HG02642 (cell line): ENCODE measurements around the gene TOP3B.
"Not testable (repeated sequence)": the region's sequence is repeated elsewhere in the genome, so short reads cannot be mapped to it uniquely, and the experiment has no call there.

Source experiments
- ATAC-seq: cut with Tn5 transposase; IDR thresholded peaks from one replicate; pipeline ENCODE4 v1.9.1; 2021; ENCODE audit warnings: mild to moderate bottlenecking; ENCODE audit not compliant: unreplicated experiment, poor library complexity

TOP3B gene

DNA sequence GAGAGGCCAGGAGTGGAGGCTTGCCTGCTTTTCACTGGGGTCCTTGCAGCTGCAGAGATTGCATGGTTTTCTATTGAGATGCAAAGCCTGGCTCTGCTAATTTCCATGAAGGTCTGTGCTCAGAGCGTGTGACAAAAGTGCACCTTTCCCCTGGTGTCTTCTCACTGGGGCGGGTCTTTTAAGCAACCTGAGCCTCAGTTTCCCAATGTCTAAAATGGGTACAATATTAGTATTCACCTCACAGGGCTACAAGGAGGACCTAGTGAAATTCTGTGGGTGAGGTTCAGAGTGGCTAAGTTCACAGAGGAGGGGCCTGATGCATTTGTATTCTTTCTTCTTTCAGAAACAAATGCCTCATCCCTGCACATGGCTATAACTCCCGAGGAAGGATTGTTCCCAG is 50.2 kb downstream of the TOP3B start:
- no peak for ATAC-seq

DNA sequence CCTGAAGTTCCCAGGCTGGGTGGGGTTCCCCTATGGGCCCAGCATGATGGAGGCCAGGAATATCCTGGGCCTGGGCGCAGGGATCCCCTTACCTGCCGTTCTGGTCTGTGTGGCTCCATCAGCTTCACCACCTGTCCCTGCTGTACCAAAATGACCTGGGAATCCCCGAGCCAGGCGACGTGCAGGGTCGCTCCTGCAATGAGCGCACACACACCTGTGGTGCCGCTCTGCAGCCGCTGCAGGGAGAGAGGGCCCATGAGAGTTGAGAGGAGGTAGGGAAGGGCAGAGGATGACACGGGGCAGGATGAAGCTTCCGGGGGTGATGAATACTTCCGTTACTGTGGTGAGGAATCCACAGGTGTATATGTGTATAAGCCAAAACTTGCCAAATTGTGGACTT is 51.5 kb downstream of the TOP3B start:
- no peak for ATAC-seq

DNA sequence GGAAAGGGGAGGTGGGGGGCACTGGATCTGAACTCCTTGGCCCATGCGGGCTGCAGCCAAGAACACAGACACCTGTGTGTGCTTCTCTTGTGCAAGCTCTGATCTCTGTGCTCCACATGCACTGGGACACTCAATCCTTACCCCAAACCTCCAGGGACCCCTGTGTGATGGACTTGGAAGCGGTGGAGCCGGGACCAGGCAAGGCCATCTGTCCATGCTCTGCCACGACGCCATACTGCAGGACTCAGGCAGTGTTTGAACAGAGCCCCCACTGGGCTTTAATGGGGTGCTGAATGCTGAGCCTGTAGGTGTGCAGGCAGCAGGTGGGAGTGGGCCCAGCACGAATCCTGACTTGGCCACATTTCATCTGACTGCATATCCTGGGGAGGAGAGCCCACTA is 53.3 kb downstream of the TOP3B start:
- ATAC-seq = no peak

DNA sequence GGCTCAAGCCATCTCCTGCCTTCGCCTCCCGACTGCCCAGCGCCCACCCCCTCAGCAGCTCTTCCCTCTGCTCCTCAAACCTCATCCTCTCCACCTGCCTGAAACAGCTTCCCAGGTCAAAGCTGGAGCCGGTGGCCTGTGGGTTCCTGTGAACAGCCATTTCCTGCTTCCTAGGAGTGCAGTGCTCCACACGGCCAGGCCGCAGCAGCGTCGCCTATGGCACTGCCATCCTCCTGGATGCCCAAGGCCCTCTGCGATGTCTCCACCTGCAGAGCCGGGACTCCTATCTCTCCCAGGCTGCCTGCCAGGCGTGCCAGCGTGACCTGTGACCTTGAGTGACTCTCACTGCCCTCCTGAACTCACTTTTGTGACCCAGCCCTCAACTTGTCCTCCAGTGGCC is 54.5 kb downstream of the TOP3B start:
- no peak for ATAC-seq

DNA sequence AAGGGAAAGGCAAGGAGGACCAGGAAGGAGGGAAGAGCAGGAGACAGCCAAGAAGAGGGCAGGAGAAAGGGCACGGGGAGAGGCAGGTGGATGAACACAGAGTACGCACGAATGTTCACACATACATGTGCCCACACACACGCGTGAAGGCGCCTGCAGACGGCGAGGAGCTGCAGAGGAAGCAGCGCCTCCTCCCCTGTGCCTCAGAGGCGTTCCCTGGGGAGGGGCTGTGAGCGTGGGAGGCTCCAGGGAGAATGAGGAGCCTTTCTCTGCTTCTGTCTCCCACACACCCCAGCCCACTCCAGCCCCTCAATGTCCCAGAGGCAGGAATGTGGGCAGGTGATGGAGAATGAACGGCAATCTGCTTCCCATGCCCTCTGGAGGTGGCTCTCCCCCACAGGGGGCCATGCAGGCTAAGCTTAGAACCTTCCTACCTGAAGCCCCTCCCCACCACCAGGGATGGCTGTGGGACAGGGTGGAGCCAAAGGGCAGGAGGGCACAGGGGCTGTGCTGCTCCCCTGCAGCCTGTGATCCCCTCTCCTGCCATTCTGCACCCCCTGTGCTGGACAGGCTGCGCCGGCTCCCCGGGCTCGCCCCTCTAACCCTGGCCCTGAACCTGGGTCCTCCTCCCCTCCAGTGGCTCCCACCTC is 55.3 kb downstream of the TOP3B start:
- no peak for ATAC-seq

DNA sequence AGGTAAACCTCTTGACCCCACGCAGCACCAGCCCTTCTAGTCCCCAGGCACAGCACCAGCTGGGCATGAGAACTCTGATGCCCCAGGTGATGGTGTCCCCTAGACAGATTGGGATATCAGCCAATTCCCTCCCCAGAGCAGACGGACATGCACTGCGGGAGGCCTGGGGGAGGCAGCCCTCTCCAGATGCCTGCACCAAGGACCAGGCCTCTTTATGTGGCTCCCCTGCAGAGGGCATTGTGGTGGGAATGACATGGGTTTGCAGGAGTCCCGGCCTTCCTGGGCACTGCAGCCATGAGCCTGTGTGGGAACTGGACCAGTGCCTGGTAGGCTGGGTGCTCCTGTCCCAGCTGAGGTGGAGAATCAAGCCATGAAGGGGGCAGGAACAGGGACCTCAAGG is 55.9 kb downstream of the TOP3B start:
- no peak for ATAC-seq

DNA sequence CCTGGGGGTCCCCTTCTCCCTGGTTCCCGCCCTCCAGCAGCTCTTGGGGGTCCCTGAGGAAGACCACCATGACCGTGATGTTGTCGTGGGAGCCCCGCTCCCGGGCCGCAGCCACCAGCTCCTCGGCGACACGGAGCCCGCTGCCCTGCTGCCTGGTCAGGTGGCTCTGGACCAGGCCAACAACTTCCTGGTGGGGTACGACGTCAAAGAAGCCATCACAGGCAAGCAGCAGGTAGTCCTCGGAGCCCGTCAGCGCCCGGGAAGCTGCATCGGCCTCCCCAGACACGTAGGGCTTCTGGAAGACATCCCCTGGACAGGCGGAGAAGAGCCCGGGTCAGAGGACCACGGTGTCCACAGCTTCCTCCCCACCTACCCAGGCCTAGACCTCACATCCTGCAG is 59.4 kb downstream of the TOP3B start:
- ATAC-seq = no peak

DNA sequence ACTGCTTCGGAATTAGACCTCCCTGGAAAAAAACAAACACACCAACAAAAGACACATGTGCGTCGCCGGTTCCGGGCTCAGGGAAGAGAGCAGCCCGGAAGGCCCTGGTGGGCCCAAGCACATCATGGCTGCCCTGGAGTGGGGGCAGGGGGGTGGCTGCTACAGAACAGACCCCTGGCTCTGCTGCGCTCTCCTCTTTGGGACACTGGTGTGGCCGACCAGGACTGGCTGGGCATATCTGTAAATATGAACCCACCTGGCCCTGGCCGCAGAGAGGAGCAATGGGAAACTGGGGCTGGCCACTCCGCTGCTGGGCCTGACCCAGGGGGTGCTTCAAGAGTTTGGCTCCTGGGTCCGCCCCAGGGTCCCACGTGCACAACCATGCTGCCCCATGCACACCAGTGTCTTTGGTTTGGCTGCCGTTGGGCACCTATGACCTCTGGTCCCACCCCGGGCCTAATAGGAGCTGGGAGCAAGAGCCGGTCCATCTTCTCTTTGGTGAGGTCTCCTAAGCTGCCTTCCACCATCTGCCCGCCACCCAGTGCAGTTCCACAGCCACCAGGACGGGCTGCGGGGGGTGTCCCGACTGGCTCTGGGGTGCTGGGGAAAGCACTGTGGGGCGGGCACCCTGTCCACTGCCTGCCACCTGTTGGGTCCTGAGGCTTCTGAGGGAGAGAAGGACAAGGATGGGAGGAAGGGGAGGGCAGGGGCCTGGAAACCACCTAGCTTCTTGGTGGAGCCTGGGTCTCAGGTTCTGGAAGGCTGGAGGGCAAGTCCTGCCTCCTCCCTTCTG is 60.0 kb downstream of the TOP3B start:
- no peak for ATAC-seq

DNA sequence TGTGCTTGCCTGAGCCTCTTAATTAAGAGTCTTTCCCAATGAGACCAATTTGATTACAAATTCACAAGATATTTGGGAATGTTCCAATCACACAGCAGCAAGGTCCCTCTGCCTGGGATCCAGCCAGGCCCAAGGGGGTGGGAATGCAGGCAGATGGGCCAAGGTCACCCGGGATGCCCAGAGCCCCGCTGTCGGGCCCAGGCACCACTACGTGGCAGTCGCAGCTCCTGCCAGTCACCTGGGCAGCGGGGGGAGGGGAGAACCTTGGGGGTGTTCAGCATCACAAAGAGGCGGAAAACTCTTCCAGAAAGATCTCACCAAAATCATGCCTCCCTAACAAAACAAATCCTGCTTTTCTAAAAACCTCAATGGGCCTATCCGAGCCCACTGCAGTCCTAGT is 60.9 kb downstream of the TOP3B start:
- no peak for ATAC-seq

DNA sequence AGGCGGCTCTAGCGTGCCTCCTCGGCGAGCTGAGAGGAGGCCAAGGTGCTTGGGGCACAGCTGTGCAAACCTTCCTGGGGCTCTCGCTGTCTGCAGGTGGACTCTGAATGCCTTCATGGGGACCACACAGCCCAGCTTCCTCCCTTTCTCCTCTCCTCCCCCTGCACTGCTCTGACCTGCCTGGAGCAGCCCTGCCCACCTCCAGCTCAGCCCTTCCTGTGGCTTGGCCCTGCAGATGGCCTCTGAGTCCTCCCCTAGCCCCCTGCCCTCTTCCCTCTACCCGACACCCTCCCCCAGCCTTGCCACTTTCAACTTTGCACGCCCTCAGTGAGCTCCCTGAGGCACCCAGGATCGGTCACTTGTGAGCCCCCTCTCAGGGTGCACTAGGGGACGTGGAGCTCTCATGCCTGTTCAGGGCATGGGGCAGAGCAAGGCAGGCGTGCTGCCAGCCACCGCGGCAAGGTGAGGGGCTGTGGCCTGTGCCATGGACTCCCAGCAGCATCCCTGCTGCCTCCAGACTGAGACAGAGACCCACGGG is 61.3 kb downstream of the TOP3B start:
- no peak for ATAC-seq

DNA sequence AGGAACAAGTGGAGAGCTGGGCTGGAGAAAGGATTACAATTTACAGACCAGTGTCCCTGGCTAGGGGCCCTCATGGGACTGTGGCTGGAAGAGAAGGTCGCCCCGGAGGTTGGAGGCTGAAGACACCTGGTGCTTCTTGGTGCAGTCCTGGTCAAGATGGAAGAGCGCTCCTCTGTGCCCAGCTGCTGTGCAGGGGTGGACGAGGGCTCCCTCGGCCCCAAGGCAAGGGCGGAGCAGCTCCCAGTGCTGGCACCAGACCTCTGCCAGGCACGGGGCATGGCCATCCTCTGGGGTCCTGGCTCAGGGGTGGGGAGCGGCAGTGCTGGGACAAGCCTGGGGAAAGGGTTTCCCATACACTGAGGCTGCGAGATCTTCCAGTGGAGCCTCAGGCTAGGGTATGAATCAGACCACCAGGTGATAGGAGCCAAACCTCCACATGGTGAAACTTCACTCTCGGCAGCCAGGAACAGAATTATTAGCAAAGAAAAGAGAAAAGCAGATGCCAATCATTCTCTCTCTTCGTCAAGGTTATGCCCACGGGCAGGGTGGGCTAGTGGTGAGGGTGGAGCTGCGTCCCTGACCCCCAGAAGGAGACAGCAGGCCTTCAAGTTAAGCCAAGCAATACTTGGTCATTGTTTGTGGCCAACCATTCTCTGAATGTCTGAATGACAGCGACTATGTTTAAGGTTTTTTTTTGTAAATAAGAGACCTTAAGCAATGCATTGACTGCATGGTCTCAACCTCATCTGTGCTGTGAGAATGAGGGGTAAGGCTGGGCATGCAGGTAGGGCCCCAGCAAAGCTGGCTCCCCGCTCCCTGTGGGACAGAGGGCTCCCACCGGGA is 62.0 kb downstream of the TOP3B start:
- ATAC-seq = no peak

DNA sequence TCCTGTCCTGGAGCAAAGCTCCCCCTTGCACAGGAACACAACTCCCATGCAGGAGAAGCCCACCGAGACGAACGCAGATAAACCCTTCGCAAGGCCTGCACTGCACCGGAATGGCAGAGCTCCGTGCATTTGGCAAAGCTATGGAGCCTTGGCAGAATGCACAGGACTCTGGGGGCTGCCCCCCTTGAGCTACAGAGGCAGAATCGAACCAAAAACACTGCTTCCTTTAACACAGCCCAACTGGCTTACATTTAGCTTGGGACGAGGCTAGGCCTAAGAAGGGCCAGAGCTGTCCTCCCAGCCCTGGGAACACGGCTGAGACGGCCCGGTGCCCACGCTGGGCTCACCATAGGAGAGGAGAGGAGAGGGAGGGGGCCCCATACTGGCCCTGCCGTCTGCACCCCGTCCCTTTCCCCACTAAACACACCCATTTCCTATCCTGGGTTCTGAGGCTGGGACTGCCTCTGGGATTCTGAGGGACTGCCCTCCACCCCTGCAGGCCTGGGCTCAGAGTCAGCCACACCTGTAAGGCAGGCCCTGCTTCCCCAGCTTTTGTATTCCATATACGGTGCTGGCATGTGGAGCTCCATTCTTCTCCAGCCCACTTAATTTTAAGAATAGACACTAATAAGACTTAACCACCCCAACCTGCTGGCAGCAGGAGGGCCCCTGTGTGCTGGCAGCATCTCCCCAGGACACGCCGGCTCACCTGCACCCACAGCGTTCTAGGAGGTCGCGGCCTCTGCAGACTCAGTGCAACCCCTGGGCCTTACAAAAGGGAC is 62.9 kb downstream of the TOP3B start:
- no peak for ATAC-seq

DNA sequence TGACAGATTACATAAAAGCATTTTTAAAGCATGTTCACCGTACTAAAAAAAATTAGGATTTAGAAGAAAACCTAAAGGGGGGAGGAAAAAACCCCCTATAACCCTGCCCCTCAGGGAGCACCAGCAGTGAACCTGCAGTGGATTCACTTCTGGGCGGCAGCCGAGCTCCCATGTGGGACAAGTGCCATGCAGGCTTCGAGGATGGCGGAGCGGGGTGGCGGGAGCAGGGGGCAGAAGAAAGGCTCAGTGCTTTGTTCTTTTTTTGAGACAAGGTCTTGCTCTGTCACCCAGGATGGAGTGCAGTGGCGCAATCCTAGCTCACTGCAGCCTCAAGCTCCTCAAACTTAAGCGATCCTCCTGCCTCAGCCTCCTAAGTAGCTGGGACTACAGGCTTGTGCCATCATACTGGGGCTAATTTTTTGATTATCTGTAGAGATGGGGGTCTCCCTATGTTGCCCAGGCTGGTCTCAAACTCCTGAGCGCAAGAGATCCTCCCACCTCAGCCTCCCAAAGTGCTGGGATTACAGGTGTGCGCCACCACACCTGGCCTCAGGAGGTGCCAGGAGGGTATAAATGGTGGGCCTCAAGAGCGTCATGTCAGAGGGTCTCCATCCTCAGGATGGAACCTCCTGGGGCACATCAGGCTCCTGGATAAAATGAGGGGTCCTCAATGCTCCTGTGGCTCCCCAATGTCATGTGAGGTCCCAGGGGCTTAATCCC is 64.0 kb downstream of the TOP3B start:
- ATAC-seq = no peak

DNA sequence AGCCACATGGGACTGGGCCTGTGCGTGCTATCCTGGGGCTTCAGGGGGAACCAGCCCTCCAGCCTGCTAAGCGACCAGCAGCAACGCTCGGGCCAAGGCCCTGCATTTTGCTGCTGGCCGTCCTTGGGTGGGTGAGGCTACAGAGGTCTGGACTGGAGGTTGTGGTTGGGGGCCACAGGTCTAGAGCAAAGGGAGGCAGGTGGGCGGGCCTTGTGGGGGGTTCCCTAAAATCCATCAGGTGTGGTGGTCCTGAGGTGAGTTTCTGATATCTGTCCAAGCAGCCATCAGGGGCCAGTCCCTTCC is 64.7 kb downstream of the TOP3B start:
- no peak for ATAC-seq

DNA sequence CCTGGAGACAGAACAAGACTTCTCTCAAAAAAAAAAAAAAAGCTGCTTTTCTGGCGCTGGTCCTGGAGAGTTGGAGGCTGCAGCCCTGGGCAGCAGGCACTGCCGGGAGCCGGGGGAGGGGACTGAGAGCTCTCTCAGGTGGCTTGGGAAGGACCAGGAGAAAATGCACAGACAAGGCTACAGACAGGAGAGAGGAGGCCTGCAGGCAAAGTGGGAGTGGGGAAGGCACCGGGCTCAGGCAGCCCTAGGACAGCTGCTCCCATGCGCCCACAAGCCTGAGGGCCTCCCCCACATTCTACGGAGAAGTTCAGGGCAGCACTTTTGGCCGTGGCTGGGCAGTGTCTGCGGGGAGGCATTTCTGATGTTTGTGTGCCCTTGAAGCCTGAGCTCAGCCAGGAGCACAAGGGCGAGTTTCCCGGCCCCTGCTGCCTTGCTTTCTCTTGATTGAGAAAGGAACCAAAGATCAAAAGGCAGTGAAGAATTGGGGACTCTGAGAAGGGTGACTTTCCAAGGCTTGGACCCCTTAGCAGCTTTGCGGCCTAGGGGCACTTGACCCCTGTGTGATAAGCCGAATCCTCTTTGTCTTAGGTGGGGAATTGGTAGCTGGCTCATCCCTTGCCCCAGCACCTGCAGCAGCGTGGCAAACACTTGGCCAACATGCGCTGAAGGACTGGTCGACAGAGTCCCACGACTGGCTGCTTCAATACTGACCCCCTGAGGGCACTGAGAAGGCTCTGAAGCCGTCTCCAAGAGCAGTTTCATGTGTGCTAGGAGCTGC is 65.2 kb downstream of the TOP3B start:
- no peak for ATAC-seq

DNA sequence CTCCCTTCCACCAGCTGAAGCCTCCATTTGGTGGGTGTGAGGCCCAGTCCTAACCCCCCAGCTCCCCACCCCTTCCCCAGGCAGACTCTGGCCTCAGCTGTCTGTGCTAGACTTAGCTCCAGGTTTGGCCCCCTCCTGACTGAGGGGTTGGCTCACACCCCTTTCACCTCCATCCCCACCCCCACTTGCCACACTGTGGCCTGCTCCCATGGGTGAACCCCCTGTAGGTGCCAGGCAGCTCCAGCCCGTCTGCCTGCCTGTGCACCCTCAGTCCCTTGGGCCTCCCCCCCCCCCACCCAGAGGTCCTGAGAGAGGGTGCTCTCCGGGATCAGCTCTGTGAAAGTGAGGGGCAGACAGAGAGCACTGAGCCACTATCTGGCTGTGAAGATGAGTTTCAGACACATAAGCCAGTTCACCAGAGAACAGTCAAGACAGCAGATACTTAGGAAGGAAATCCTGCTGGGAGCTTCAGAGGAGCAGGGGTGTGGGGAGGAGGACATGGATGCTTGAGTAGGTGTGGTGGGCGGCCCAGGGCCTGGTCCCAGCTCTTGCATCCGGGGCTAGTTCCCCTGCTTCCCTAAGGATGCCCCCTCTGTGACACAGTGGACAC is 66.2 kb downstream of the TOP3B start:
- no peak for ATAC-seq

DNA sequence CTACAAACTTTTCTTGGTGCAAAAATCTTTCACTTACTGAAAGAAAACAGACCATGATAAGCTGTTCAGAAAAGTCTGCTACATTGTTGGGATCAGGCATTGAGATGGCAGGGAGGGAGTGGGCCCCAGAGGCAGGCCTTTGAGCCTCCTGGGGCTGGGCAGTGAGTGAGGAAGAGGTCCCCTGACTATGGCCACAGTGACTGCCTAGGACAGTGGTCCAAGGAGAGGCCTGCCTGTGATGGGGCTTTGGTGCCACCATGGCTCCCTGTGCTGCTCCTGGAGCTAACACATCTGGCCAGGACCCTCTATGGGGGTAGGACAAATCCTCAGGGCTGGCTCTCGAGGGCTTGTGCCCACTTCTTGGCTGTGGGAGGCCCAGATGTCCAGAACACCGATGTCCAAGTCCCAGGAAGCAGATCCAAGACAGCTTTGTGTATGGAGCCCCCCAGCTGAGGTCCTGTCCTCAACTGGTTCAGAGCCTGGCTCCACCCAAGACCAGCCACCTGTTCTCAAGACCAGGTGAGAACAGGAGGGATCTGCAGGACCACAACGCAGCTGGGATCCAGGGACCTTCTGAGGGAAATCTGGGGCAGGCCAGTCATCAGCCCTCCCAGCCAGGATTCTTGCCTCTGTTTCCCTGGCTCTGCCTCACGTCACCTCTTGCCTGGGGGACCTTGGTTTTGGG is 66.8 kb downstream of the TOP3B start:
- no peak for ATAC-seq

DNA sequence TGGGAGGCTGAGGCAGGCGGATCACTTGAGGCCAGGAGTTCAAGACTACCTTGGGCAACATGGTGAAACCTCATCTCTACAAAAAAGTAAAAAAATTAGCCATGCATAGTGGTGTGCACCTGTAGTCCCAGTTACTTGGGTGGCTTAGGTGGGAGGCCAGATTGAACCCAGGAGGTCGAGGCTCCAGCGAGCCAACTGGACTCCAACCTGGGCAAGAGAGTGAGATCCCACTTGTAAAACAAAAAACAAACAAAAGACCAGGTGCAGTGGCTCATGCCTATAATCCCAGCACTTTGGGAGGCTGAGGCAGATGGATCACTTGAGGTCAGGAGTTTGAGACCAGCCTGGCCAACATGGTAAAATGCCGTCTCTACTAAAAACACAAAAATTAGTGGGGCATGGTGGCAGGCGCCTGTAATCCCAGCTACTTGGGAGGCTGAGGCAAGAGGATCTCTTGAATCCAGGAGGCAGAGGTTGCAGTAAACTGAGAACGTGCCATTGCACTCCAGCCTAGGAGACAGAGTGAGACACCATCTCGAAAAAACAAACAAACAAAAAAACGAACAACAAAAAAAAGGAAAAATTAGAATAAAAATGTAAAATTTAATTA is 68.4 kb downstream of the TOP3B start:
- not testable (repeated sequence) for ATAC-seq
